ENCODE measurements around the gene HIP1R. TPM values are rescaled to one million over a fixed set of nuclear protein-coding genes. Genes with fewer than 3 reads are reported as not detected.

Gene HIP1R
- polyA plus RNA-seq, 3 donors = 0.09 to 0.60 TPM; not detected in 1

DNA sequence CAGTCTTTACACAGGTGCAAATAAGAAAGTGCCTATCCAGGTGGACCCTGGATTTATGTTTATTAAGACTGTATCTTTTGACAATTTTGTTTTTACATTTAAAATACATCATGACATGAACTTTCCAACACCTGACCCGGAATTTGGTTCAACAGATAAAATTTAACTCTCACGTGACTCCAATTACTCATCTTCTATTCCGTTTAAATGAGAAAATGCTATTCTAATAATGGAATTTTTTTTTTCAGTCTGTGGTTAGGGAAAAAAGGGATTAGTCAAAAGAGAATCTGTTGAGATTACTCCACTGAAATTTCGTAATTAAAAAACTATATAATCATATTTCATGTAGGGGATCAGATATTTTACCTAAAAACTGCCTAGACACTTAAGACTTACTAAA lies 49.6 kb downstream of the HIP1R start:
- WGBS (ENCODE audit: insufficient coverage) = no CpG with 5 or more reads among the region's 4 CpGs
- intact Hi-C loops (cut with micrococcal nuclease) = loop anchor here in 1 of 2 donors (5.0 kb wide), 1 partner anchor 67 kb away; no protein-coding TSS in a partner anchor
- peak in 2 of 3 donors; percentile 29 to 55 for DNase-seq
- TF ChIP-seq, protein P1, sequence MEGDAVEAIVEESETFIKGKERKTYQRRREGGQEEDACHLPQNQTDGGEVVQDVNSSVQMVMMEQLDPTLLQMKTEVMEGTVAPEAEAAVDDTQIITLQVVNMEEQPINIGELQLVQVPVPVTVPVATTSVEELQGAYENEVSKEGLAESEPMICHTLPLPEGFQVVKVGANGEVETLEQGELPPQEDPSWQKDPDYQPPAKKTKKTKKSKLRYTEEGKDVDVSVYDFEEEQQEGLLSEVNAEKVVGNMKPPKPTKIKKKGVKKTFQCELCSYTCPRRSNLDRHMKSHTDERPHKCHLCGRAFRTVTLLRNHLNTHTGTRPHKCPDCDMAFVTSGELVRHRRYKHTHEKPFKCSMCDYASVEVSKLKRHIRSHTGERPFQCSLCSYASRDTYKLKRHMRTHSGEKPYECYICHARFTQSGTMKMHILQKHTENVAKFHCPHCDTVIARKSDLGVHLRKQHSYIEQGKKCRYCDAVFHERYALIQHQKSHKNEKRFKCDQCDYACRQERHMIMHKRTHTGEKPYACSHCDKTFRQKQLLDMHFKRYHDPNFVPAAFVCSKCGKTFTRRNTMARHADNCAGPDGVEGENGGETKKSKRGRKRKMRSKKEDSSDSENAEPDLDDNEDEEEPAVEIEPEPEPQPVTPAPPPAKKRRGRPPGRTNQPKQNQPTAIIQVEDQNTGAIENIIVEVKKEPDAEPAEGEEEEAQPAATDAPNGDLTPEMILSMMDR (IDR thresholded peaks at IDR 0.05) = no peak
- Mint-ChIP-seq H3K27me3 (ENCODE audit: low read depth in 3 of 3) (peaks cover 4 to 26% (median 8%) of the 10 kb centered on the region in 3 donors), H3K9me3 (no peaks in the 10 kb centered on the region), H3K27ac (no peak overlapping the region), H3K4me3 (no peak overlapping the region), H3K36me3 (peaks cover 16 to 40% of the 10 kb centered on the region in 2 donors), H3K4me1 (peaks cover 80% of the 10 kb centered on the region)
- no peak overlapping the region for H3K4me3 ChIP-seq (replicated peaks in 1 of 3; ENCODE audit: low read depth in 2 of 3, low read length in 3 of 3)
- no peaks in the 10 kb centered on the region for H3K27me3 ChIP-seq (ENCODE audit: control insufficient read depth in 2 of 2, insufficient read depth in 2 of 2, low read length in 2 of 2)
- H3K4me1 ChIP-seq (ENCODE audit: control insufficient read depth in 1 of 2, insufficient read depth in 2 of 2, low read length in 2 of 2) = peaks cover 51 to 76% of the 10 kb centered on the region in 2 donors
- no peak overlapping the region for H2AFZ ChIP-seq (ENCODE audit: insufficient read depth, low read depth, low read length, poor library complexity, severe bottlenecking)
- no peaks in the 10 kb centered on the region for H3K9me3 ChIP-seq (replicated peaks in 1 of 2; ENCODE audit: control insufficient read depth in 1 of 2, insufficient read depth in 1 of 2, low read length in 2 of 2)
- peaks cover 0 to 8% of the 10 kb centered on the region in 2 donors for H3K36me3 ChIP-seq (replicated peaks in 1 of 2; ENCODE audit: control insufficient read depth in 1 of 2, insufficient read depth in 2 of 2, low read length in 2 of 2)
- no peak overlapping the region for H3K27ac ChIP-seq (ENCODE audit: low read depth in 1 of 2, low read length in 2 of 2)
- H3K79me2 ChIP-seq (ENCODE audit: insufficient read depth, low read length) = peaks cover 88% of the 10 kb centered on the region
- no peak overlapping the region for H3K4me2 ChIP-seq (replicated peaks; ENCODE audit: extremely low read depth, low read length, poor library complexity, severe bottlenecking)
- H3K9ac ChIP-seq (ENCODE audit: insufficient read depth, low read length, poor library complexity, severe bottlenecking) = no peak overlapping the region
- H4K20me1 ChIP-seq (ENCODE audit: insufficient read depth, low read length) = peaks cover 98% of the 10 kb centered on the region

DNA sequence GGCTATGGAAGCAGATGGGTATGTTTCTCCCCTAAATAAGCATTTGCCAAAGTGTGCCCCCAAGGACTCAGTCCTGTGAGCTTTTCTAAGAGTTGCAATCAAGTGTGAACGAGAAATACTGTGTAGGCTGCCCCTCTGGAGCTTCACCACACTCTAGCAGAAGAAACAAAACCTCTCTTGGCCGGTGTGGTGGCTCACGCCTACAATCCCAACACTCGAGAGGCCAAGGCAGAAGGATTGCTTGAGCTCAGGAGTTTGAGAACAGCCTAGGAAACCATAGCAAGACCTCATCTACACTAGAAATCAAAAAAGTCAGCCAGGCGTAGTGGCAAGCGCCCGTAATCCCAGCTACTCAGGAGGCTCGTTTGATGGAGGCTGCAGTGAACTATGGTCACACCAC lies 50.9 kb downstream of the HIP1R start:
- H3K4me3 Mint-ChIP-seq = no peak overlapping the region
- peaks cover 5 to 30% of the 10 kb centered on the region in 2 donors for H3K36me3 Mint-ChIP-seq
- H3K9me3 ChIP-seq (replicated peaks in 1 of 2; ENCODE audit: control insufficient read depth in 1 of 2, insufficient read depth in 1 of 2, low read length in 2 of 2) = no peaks in the 10 kb centered on the region
- 98% methylated on average over 6 of the region's 8 CpGs for WGBS (ENCODE audit: insufficient coverage)
- no peaks in the 10 kb centered on the region for H3K36me3 ChIP-seq (replicated peaks in 1 of 2; ENCODE audit: control insufficient read depth in 1 of 2, insufficient read depth in 2 of 2, low read length in 2 of 2)
- H3K27ac Mint-ChIP-seq = peak overlapping the region in 1 of 7 donors; percentile 18
- H3K4me1 Mint-ChIP-seq = peaks cover 80% of the 10 kb centered on the region
- H3K9me3 Mint-ChIP-seq = no peaks in the 10 kb centered on the region
- peaks cover 98% of the 10 kb centered on the region for H4K20me1 ChIP-seq (ENCODE audit: insufficient read depth, low read length)
- peaks cover 4 to 19% (median 8%) of the 10 kb centered on the region in 3 donors for H3K27me3 Mint-ChIP-seq (ENCODE audit: low read depth in 3 of 3)
- TF ChIP-seq, protein P1 (IDR thresholded peaks at IDR 0.05) = no peak
- no peak overlapping the region for H3K9ac ChIP-seq (ENCODE audit: insufficient read depth, low read length, poor library complexity, severe bottlenecking)
- H3K27me3 ChIP-seq (ENCODE audit: control insufficient read depth in 2 of 2, insufficient read depth in 2 of 2, low read length in 2 of 2) = no peaks in the 10 kb centered on the region
- no peak overlapping the region for H3K4me3 ChIP-seq (replicated peaks in 1 of 3; ENCODE audit: low read depth in 2 of 3, low read length in 3 of 3)
- no peak overlapping the region for H3K27ac ChIP-seq (ENCODE audit: low read depth in 1 of 2, low read length in 2 of 2)
- intact Hi-C loops (cut with micrococcal nuclease) = no loop called here
- no peak overlapping the region for H3K4me2 ChIP-seq (replicated peaks; ENCODE audit: extremely low read depth, low read length, poor library complexity, severe bottlenecking)
- H3K79me2 ChIP-seq (ENCODE audit: insufficient read depth, low read length) = peaks cover 88% of the 10 kb centered on the region
- DNase-seq = no peak
- no peak overlapping the region for H2AFZ ChIP-seq (ENCODE audit: insufficient read depth, low read depth, low read length, poor library complexity, severe bottlenecking)
- H3K4me1 ChIP-seq (ENCODE audit: control insufficient read depth in 1 of 2, insufficient read depth in 2 of 2, low read length in 2 of 2) = peaks cover 61 to 83% of the 10 kb centered on the region in 2 donors

Measured in CD14-positive monocyte (primary cell).